Measurements from ENCODE around the gene NMUR2.

GRCh38 chr5:152358861-152359568, 46.1 kb downstream of the NMUR2 start:
- TF ChIP-seq POLR2A (IDR thresholded peaks at IDR 0.05; ENCODE audit: low read length) (no peak), GATA1 (IDR thresholded peaks at IDR 0.05; ENCODE audit: low read depth, low read length) (no peak)

Data from erythroblast (primary cell).